Measurements from ENCODE around the gene REPIN1.

Gene REPIN1

DNA sequence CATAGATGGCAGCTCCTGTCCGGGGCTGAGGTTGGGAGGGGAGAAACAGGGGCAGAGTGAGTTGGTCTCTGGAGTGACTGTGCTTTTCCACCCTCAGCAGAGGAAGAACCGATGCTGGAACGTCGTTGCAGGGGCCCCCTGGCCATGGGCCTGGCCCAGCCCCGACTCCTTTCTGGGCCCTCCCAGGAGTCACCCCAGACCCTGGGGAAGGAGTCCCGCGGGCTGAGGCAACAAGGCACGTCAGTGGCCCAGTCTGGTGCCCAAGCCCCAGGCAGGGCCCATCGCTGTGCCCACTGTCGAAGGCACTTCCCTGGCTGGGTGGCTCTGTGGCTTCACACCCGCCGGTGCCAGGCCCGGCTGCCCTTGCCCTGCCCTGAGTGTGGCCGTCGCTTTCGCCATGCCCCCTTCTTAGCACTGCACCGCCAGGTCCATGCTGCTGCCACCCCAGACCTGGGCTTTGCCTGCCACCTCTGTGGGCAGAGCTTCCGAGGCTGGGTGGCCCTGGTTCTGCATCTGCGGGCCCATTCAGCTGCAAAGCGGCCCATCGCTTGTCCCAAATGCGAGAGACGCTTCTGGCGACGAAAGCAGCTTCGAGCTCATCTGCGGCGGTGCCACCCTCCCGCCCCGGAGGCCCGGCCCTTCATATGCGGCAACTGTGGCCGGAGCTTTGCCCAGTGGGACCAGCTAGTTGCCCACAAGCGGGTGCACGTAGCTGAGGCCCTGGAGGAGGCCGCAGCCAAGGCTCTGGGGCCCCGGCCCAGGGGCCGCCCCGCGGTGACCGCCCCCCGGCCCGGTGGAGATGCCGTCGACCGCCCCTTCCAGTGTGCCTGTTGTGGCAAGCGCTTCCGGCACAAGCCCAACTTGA lies 2.7 kb downstream of the REPIN1 start:
- H3K27me3 ChIP-seq (ENCODE audit: insufficient read depth, poor library complexity, severe bottlenecking): no peaks in the 10 kb centered on the region
- H3K4me3 ChIP-seq (replicated peaks; ENCODE audit: insufficient read depth, low read length): no peak overlapping the region
- TF ChIP-seq, protein P1, sequence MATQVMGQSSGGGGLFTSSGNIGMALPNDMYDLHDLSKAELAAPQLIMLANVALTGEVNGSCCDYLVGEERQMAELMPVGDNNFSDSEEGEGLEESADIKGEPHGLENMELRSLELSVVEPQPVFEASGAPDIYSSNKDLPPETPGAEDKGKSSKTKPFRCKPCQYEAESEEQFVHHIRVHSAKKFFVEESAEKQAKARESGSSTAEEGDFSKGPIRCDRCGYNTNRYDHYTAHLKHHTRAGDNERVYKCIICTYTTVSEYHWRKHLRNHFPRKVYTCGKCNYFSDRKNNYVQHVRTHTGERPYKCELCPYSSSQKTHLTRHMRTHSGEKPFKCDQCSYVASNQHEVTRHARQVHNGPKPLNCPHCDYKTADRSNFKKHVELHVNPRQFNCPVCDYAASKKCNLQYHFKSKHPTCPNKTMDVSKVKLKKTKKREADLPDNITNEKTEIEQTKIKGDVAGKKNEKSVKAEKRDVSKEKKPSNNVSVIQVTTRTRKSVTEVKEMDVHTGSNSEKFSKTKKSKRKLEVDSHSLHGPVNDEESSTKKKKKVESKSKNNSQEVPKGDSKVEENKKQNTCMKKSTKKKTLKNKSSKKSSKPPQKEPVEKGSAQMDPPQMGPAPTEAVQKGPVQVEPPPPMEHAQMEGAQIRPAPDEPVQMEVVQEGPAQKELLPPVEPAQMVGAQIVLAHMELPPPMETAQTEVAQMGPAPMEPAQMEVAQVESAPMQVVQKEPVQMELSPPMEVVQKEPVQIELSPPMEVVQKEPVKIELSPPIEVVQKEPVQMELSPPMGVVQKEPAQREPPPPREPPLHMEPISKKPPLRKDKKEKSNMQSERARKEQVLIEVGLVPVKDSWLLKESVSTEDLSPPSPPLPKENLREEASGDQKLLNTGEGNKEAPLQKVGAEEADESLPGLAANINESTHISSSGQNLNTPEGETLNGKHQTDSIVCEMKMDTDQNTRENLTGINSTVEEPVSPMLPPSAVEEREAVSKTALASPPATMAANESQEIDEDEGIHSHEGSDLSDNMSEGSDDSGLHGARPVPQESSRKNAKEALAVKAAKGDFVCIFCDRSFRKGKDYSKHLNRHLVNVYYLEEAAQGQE (IDR thresholded peaks at IDR 0.05; ENCODE audit: insufficient replicate concordance, low read depth): no peak
- TF ChIP-seq CTCF (IDR thresholded peaks at IDR 0.05; ENCODE audit: insufficient read depth, low read length) (no peak), POLR2AphosphoS5 (IDR thresholded peaks at IDR 0.05; ENCODE audit: low read depth) (no peak; the same call in 1 of the 2 replicates)
- peak overlapping the region; percentile 100 for H3K27ac ChIP-seq (replicated peaks)
- no peak for DNase-seq (ENCODE audit: low read depth in 1 of 2, low spot score in 1 of 2)

DNA sequence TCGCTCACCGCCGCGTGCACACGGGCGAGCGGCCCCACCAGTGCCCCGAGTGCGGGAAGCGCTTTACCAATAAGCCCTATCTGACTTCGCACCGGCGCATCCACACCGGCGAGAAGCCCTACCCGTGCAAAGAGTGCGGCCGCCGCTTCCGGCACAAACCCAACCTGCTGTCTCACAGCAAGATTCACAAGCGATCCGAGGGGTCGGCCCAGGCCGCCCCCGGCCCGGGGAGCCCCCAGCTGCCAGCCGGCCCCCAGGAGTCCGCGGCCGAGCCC lies 3.3 kb downstream of the REPIN1 start:
- TF ChIP-seq CTCF (IDR thresholded peaks at IDR 0.05; ENCODE audit: insufficient read depth, low read length) (no peak), GABPA (IDR thresholded peaks at IDR 0.05; ENCODE audit: low read depth) (no peak), SPI1 (IDR thresholded peaks at IDR 0.05; ENCODE audit: borderline replicate concordance, low read depth) (no peak)
- Histone ChIP-seq H3K27me3 (ENCODE audit: insufficient read depth, poor library complexity, severe bottlenecking) (no peaks in the 10 kb centered on the region), H3K27ac (replicated peaks) (no peak overlapping the region), H3K4me3 (replicated peaks; ENCODE audit: insufficient read depth, low read length) (no peak overlapping the region)
- no peak for DNase-seq (ENCODE audit: low read depth in 1 of 2, low spot score in 1 of 2)

DNA sequence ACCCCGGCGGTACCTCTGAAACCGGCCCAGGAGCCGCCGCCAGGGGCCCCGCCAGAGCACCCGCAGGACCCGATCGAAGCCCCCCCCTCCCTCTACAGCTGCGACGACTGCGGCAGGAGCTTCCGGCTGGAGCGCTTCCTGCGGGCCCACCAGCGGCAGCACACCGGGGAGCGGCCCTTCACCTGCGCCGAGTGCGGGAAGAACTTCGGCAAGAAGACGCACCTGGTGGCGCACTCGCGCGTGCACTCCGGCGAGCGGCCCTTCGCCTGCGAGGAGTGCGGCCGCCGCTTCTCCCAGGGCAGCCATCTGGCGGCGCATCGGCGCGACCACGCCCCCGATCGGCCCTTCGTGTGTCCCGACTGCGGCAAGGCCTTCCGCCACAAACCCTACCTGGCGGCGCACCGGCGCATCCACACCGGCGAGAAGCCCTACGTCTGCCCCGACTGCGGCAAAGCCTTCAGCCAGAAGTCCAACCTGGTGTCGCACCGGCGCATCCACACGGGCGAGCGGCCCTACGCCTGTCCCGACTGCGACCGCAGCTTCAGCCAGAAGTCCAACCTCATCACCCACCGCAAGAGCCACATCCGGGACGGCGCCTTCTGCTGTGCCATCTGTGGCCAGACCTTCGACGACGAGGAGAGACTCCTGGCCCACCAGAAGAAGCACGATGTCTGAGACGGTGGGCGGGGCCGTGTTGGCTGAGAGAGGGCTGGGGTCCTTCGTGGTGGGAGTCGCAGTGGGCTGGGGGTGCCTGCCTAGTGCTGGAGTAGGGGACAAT lies 3.8 kb downstream of the REPIN1 start:
- Histone ChIP-seq H3K27me3 (ENCODE audit: insufficient read depth, poor library complexity, severe bottlenecking) (no peaks in the 10 kb centered on the region), H3K27ac (replicated peaks) (peak overlapping the region; percentile 30; the same call in 1 of the 2 replicates), H3K4me3 (replicated peaks; ENCODE audit: insufficient read depth, low read length) (no peak overlapping the region)
- no peak for TF ChIP-seq GABPA (IDR thresholded peaks at IDR 0.05; ENCODE audit: low read depth)
- TF ChIP-seq SPI1 (IDR thresholded peaks at IDR 0.05; ENCODE audit: borderline replicate concordance, low read depth): no peak
- no peak for TF ChIP-seq CTCF (IDR thresholded peaks at IDR 0.05; ENCODE audit: insufficient read depth, low read length)
- peak; percentile 94 for TF ChIP-seq POLR2AphosphoS5 (IDR thresholded peaks at IDR 0.05; ENCODE audit: low read depth)
- TF ChIP-seq, protein P1 (IDR thresholded peaks at IDR 0.05; ENCODE audit: insufficient replicate concordance, low read depth): no peak
- no peak for DNase-seq (ENCODE audit: low read depth in 1 of 2, low spot score in 1 of 2)

Data from HL-60 (cell line).